ENCODE data around the gene WDR81. TPM values are rescaled to one million over a fixed set of nuclear protein-coding genes. Genes with fewer than 3 reads are reported as not detected.

WDR81 gene
- total and polyA plus RNA-seq, 4 donors, result 3.0 to 27.3 (median 14.6) TPM

- Histone ChIP-seq H3K4me3 (ENCODE audit: low read length in 2 of 2) (no peak overlapping the region), H3K27ac (ENCODE audit: low read depth in 1 of 2, low read length in 2 of 2) (no peak overlapping the region), H3K9me3 (ENCODE audit: control insufficient read depth, low read length) (no peaks in the 10 kb centered on the region), H3K27me3 (ENCODE audit: control insufficient read depth in 1 of 2, insufficient read depth in 2 of 2, low read length in 1 of 2) (no peaks in the 10 kb centered on the region), H3K36me3 (ENCODE audit: control insufficient read depth in 1 of 2, insufficient read depth in 2 of 2, low read length in 1 of 2) (peaks cover 0 to 1% of the 10 kb centered on the region in 2 donors), H3K4me1 (ENCODE audit: control insufficient read depth in 1 of 2, insufficient read depth in 2 of 2, low read length in 2 of 2) (no peaks in the 10 kb centered on the region)
- DNase-seq (no peak), ATAC-seq (ENCODE audit: low FRiP score) (no peak)
- 86 to 93% methylated on average over 10 of the region's 10 CpGs for WGBS, 2 donors
- intact Hi-C loops (cut with DNase I), result no loop called here
Measured at GRCh38 chr17:1731194-1731506, 6.6 kb downstream of the WDR81 start.

GRCh38 chr17:1732241-1732832 is 7.8 kb downstream of the WDR81 start:
- no peak for ATAC-seq (ENCODE audit: low FRiP score)
- WGBS, 2 donors, result 91 to 94% methylated on average over 21 to 22 of the region's 22 CpGs
- Histone ChIP-seq H3K36me3 (ENCODE audit: control insufficient read depth in 1 of 2, insufficient read depth in 2 of 2, low read length in 1 of 2) (peaks cover 0 to 1% of the 10 kb centered on the region in 2 donors), H3K9me3 (ENCODE audit: control insufficient read depth, low read length) (no peaks in the 10 kb centered on the region), H3K27me3 (ENCODE audit: control insufficient read depth in 1 of 2, insufficient read depth in 2 of 2, low read length in 1 of 2) (no peaks in the 10 kb centered on the region), H3K4me3 (ENCODE audit: low read length in 2 of 2) (no peak overlapping the region), H3K27ac (ENCODE audit: low read depth in 1 of 2, low read length in 2 of 2) (no peak overlapping the region), H3K4me1 (ENCODE audit: control insufficient read depth in 1 of 2, insufficient read depth in 2 of 2, low read length in 2 of 2) (no peaks in the 10 kb centered on the region)
- DNase-seq, result no peak
- intact Hi-C loops (cut with DNase I), result no loop called here

DNA sequence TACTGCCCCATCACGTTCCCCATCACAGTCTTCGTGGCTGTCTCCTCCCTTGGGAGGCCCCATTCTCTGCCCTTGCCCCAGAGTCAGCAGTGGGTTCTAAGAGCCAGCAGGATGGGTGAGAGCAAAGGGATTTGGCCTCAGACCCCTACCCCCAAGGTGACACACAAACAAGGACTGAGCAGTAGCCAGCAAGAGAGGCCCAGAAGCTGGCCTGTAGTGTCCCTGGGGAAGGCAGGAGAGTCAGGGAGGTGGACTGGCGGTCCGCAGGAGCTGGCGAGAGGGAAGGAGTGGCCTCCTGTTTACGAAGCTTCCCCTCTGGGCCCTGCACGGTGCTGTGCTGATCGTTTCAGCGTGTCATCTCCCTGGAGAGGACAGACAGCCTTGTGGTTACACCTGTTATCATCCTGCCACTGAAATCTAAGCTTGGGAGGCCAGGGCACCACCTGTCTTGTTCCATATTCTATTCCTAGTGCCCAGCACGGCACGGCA is 8.4 kb downstream of the WDR81 start:
- peaks cover 0 to 1% of the 10 kb centered on the region in 2 donors for H3K36me3 ChIP-seq (ENCODE audit: control insufficient read depth in 1 of 2, insufficient read depth in 2 of 2, low read length in 1 of 2)
- H3K4me1 ChIP-seq (ENCODE audit: control insufficient read depth in 1 of 2, insufficient read depth in 2 of 2, low read length in 2 of 2), result no peaks in the 10 kb centered on the region
- ATAC-seq (ENCODE audit: low FRiP score) (no peak), DNase-seq (no peak)
- H3K9me3 ChIP-seq (ENCODE audit: control insufficient read depth, low read length), result no peaks in the 10 kb centered on the region
- H3K4me3 ChIP-seq (ENCODE audit: low read length in 2 of 2), result no peak overlapping the region
- no peak overlapping the region for H3K27ac ChIP-seq (ENCODE audit: low read depth in 1 of 2, low read length in 2 of 2)
- H3K27me3 ChIP-seq (ENCODE audit: control insufficient read depth in 1 of 2, insufficient read depth in 2 of 2, low read length in 1 of 2), result no peaks in the 10 kb centered on the region
- WGBS, 2 donors, result 77 to 88% methylated on average over 11 of the region's 11 CpGs
- intact Hi-C loops (cut with DNase I), result no loop called here

- Histone ChIP-seq H3K4me3 (ENCODE audit: low read length in 2 of 2) (no peak overlapping the region), H3K36me3 (ENCODE audit: control insufficient read depth in 1 of 2, insufficient read depth in 2 of 2, low read length in 1 of 2) (peaks cover 0 to 1% of the 10 kb centered on the region in 2 donors), H3K27me3 (ENCODE audit: control insufficient read depth in 1 of 2, insufficient read depth in 2 of 2, low read length in 1 of 2) (no peaks in the 10 kb centered on the region), H3K27ac (ENCODE audit: low read depth in 1 of 2, low read length in 2 of 2) (no peak overlapping the region), H3K9me3 (ENCODE audit: control insufficient read depth, low read length) (no peaks in the 10 kb centered on the region), H3K4me1 (ENCODE audit: control insufficient read depth in 1 of 2, insufficient read depth in 2 of 2, low read length in 2 of 2) (no peaks in the 10 kb centered on the region)
- WGBS, 2 donors, result 95 to 96% methylated on average over 37 to 38 of the region's 38 CpGs
- intact Hi-C loops (cut with DNase I), result no loop called here
- ATAC-seq (ENCODE audit: low FRiP score), result no peak
- DNase-seq, result no peak
Measured at GRCh38 chr17:1733759-1734158, 9.3 kb downstream of the WDR81 start.

DNA sequence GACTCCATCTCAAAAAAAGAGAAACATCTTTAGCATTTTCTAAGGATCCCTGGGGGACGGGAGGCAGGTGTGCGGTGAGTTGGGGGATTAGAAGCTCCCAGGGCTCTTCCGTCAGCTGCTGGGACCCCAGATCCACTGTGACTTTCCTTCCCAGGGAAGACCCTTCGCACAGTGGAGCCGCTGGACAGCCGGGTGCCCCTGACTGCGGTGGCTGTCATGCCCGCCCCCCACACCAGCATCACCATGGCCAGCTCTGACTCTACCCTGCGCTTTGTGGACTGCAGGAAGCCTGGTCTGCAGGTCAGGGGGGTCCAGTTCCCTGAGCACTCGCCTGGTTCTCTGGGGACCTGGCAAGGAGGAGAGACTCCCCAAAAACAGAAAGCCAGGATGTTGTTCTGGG is 10.9 kb downstream of the WDR81 start:
- Histone ChIP-seq H3K27me3 (ENCODE audit: control insufficient read depth in 1 of 2, insufficient read depth in 2 of 2, low read length in 1 of 2) (no peaks in the 10 kb centered on the region), H3K36me3 (ENCODE audit: control insufficient read depth in 1 of 2, insufficient read depth in 2 of 2, low read length in 1 of 2) (peaks cover 0 to 1% of the 10 kb centered on the region in 2 donors), H3K4me1 (ENCODE audit: control insufficient read depth in 1 of 2, insufficient read depth in 2 of 2, low read length in 2 of 2) (no peaks in the 10 kb centered on the region), H3K27ac (ENCODE audit: low read depth in 1 of 2, low read length in 2 of 2) (no peak overlapping the region), H3K9me3 (ENCODE audit: control insufficient read depth, low read length) (no peaks in the 10 kb centered on the region), H3K4me3 (ENCODE audit: low read length in 2 of 2) (no peak overlapping the region)
- intact Hi-C loops (cut with DNase I), result no loop called here
- no peak for ATAC-seq (ENCODE audit: low FRiP score)
- DNase-seq, result no peak
- 96 to 97% methylated on average over 10 of the region's 10 CpGs for WGBS, 2 donors

GRCh38 chr17:1735834-1736347 is 11.4 kb downstream of the WDR81 start:
- 87 to 88% methylated on average over 17 of the region's 17 CpGs for WGBS, 2 donors
- Histone ChIP-seq H3K4me3 (ENCODE audit: low read length in 2 of 2) (no peak overlapping the region), H3K27ac (ENCODE audit: low read depth in 1 of 2, low read length in 2 of 2) (no peak overlapping the region), H3K27me3 (ENCODE audit: control insufficient read depth in 1 of 2, insufficient read depth in 2 of 2, low read length in 1 of 2) (no peaks in the 10 kb centered on the region), H3K4me1 (ENCODE audit: control insufficient read depth in 1 of 2, insufficient read depth in 2 of 2, low read length in 2 of 2) (no peaks in the 10 kb centered on the region), H3K9me3 (ENCODE audit: control insufficient read depth, low read length) (no peaks in the 10 kb centered on the region), H3K36me3 (ENCODE audit: control insufficient read depth in 1 of 2, insufficient read depth in 2 of 2, low read length in 1 of 2) (peaks cover 0 to 1% of the 10 kb centered on the region in 2 donors)
- intact Hi-C loops (cut with DNase I), result no loop called here
- DNase-seq (no peak), ATAC-seq (ENCODE audit: low FRiP score) (peak; percentile 5)

DNA sequence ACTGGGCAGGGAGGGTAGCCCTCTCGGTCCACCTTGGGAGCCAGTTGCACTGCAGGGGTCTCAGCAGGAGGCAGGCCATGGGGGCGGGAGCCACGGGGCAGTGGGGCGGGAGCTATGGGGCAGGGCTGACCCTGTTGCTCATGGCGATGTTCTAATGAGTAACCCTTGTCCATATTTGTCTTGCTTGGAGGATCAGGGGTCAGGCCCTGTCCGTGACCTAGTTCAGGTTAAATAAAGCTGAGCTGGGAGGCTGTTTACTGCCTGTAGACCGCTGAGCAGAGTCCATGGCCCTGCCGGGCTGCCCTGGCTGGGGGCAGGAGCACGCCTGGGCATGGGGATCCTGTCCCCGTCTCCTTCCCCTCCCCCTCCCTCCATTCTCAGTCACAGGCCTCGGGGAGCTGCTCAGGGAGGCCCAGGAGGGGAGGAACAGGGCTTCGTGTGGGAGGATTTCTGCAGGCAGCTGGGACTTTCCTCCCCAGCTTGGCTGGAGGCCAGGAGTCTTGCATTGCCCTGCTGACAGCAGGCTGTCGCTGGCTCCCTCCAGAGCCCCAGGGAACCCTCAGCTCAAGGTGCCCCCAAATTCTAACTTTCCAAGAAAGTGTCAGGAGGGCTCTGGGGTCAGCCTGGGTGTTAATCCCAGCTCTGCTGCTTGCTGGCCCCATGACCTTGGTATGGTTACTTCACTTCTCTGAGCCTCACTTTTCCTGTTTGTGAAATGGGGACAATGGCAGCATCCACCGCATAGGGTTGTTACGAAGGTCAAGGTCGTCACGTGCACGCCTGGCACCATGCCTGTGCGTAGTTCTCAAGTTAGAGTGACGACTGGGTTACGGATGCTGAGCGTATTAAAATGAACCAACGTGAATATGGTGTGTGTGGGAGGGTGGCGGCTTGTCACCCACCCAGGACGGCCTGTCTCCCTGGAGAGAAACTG is 12.1 kb downstream of the WDR81 start:
- no peak overlapping the region for H3K27ac ChIP-seq (ENCODE audit: low read depth in 1 of 2, low read length in 2 of 2)
- no peaks in the 10 kb centered on the region for H3K4me1 ChIP-seq (ENCODE audit: control insufficient read depth in 1 of 2, insufficient read depth in 2 of 2, low read length in 2 of 2)
- peaks cover 0 to 1% of the 10 kb centered on the region in 2 donors for H3K36me3 ChIP-seq (ENCODE audit: control insufficient read depth in 1 of 2, insufficient read depth in 2 of 2, low read length in 1 of 2)
- no peaks in the 10 kb centered on the region for H3K9me3 ChIP-seq (ENCODE audit: control insufficient read depth, low read length)
- intact Hi-C loops (cut with DNase I), result no loop called here
- peak; percentile 27 for ATAC-seq (ENCODE audit: low FRiP score)
- H3K4me3 ChIP-seq (ENCODE audit: low read length in 2 of 2), result no peak overlapping the region
- WGBS, 2 donors, result 74% methylated on average over 24 to 25 of the region's 25 CpGs
- peak in 1 of 2 donors; percentile 84 for DNase-seq
- H3K27me3 ChIP-seq (ENCODE audit: control insufficient read depth in 1 of 2, insufficient read depth in 2 of 2, low read length in 1 of 2), result no peaks in the 10 kb centered on the region

GRCh38 chr17:1737531-1738291 is 13.2 kb downstream of the WDR81 start:
- 88 to 93% methylated on average over 21 of the region's 21 CpGs for WGBS, 2 donors
- Histone ChIP-seq H3K9me3 (ENCODE audit: control insufficient read depth, low read length) (no peaks in the 10 kb centered on the region), H3K4me1 (ENCODE audit: control insufficient read depth in 1 of 2, insufficient read depth in 2 of 2, low read length in 2 of 2) (no peaks in the 10 kb centered on the region), H3K27me3 (ENCODE audit: control insufficient read depth in 1 of 2, insufficient read depth in 2 of 2, low read length in 1 of 2) (no peaks in the 10 kb centered on the region), H3K4me3 (ENCODE audit: low read length in 2 of 2) (no peak overlapping the region), H3K36me3 (ENCODE audit: control insufficient read depth in 1 of 2, insufficient read depth in 2 of 2, low read length in 1 of 2) (peaks cover 0 to 1% of the 10 kb centered on the region in 2 donors), H3K27ac (ENCODE audit: low read depth in 1 of 2, low read length in 2 of 2) (no peak overlapping the region)
- ATAC-seq (ENCODE audit: low FRiP score) (peak; percentile 14), DNase-seq (no peak)
- intact Hi-C loops (cut with DNase I), result no loop called here

Measured in aorta (tissue), 5 donors.